NT2/D1 (cell line): ENCODE results near the gene KLK4.

Source experiments
- SUZ12 ChIP-seq: IDR thresholded peaks from 2 replicates; pipeline ENCODE4 v1.6.1; 2011; ENCODE audit not compliant: insufficient read length, insufficient read depth; ENCODE audit errors: extremely low read depth
- YY1 ChIP-seq: IDR thresholded peaks from 2 replicates; pipeline ENCODE4 v1.6.1; 2011; ENCODE audit not compliant: insufficient read length, insufficient read depth
- ZNF274 ChIP-seq: IDR thresholded peaks from 2 replicates; pipeline ENCODE4 v1.6.1; 2011; ENCODE audit warnings: mild to moderate bottlenecking, low read depth, low read length

GRCh38 chr19:50859849-50860248 is 51.3 kb downstream of the KLK4 start:
- TF ChIP-seq ZNF274 (no peak), YY1 (no peak), SUZ12 (no peak)
